Psoas muscle (tissue), 8 donors: ENCODE results near the gene TBC1D17. TPM values are rescaled to one million over a fixed set of nuclear protein-coding genes. Genes with fewer than 3 reads are reported as not detected.
A peak's percentile ranks its signal among the peaks of the same experiment; 100 is the strongest.

Experiments
- ATAC-seq, 4 donors: fragments of 200-7000 bp; cut with Tn5 transposase; one replicate each; pipeline ENCODE4 v1.9.1; 2020; ENCODE audit warnings: moderate library complexity in 3 of 4, mild to moderate bottlenecking in 2 of 4
- DNase-seq, 2 donors: peaks; one replicate each; pipeline ENCODE4 v3.0.0-alpha.2; 2020
- H3K27ac ChIP-seq: fragments of 200-600 bp; one replicate; pipeline ENCODE4 v1.8.0; 2022
- H3K27me3 ChIP-seq, 3 donors: fragments of 200-600 bp in 1 of 3; one replicate each; pipeline versions ENCODE4 v1.6.1 to v1.8.0; 2013 to 2022; ENCODE audit warnings: low read length in 2 of 3, mild to moderate bottlenecking in 2 of 3, moderate library complexity in 1 of 3; ENCODE audit not compliant: insufficient read depth in 3 of 3
- H3K36me3 ChIP-seq, 2 donors: fragments of 200-600 bp in 1 of 2; one replicate each; pipeline versions ENCODE4 v1.6.1 to v1.8.0; 2013 to 2022; ENCODE audit warnings: low read depth in 1 of 2, mild to moderate bottlenecking in 1 of 2, moderate library complexity in 1 of 2; ENCODE audit not compliant: insufficient read depth in 1 of 2
- H3K4me1 ChIP-seq: fragments of 200-600 bp; one replicate; pipeline ENCODE4 v1.8.0; 2022
- H3K4me3 ChIP-seq: fragments of 200-600 bp; one replicate; pipeline ENCODE4 v1.8.0; 2022; ENCODE audit warnings: mild to moderate bottlenecking
- H3K9me3 ChIP-seq: fragments of 200-600 bp; one replicate; pipeline ENCODE4 v1.8.0; 2022
- CTCF ChIP-seq: fragments of 200-600 bp; IDR thresholded peaks from one replicate; pipeline ENCODE4 v1.8.0; 2022; ENCODE audit warnings: antibody characterized with exemption
- WGBS, 3 donors: extraction: QIAGEN DNeasy Blood & Tissue Kit; methylation state at CpG; one replicate each; pipeline versions ENCODE4 v1.1.6 to v1.1.7; 2013; 5-methylcytosine and 5-hydroxymethylcytosine counted together
- intact Hi-C, 2 donors: fragments of 100-400 bp; cut with DNase I; formaldehyde crosslinking; loops; one replicate each; pipeline versions ENCODE4 v1.11.0 to v1.14.2; 2022
- polyA plus RNA-seq, 3 donors: library from polyadenylated mRNA; stranded (reverse); fragments of 200-250 nt; gene quantifications; one replicate each; pipeline ENCODE4 v1.2.3, GENCODE V29; 2013
- total RNA-seq, 4 donors: library from RNA; stranded (reverse); fragmentation: NEBNext Ultra II Directional in 2 of 4; extraction: Animal tissue kit (Norgen Biotek cat#: 25700) in 2 of 4; gene quantifications; one replicate each; pipeline versions ENCODE4 v1.2.1 to v1.2.4, GENCODE V29; 2021 to 2023
- donor health status: healthy with polysubstance abuse.
- donor health status: DM: no; HTN: no; CAD: no; lungs with moderate emphysema.
- donor health status: Bipolar disorder and iron deficiency.
- donor health status: healthy.
- donor health status: DM: yes; HTN: yes; CAD: no.
- donor health status: DM: no; HTN: no; CAD: no.
- donor health status: DM: no; HTN: no; CAD: no.
- donor health status: DM: yes; HTN: yes; CAD: no.

Gene TBC1D17
- total and polyA plus RNA-seq, 7 donors, result 36.3 to 107 (median 81.8) TPM

- 75 to 82% (median 80%) methylated on average over 5 of the region's 5 CpGs for WGBS, 3 donors
- H3K27me3 ChIP-seq, result no peaks in the 10 kb centered on the region
- peaks cover 12% of the 10 kb centered on the region for H3K4me1 ChIP-seq
- H3K9me3 ChIP-seq, result no peaks in the 10 kb centered on the region
- no peak overlapping the region for H3K4me3 ChIP-seq
- intact Hi-C loops, result no loop called here
- TF ChIP-seq CTCF, result no peak
- H3K36me3 ChIP-seq, result peaks cover 7 to 83% of the 10 kb centered on the region in 2 donors
- no peak overlapping the region for H3K27ac ChIP-seq
- DNase-seq, result no peak
- no peak for ATAC-seq
Measured at GRCh38 chr19:49857838-49858087, 19.7 kb upstream of the TBC1D17 start.

- H3K36me3 ChIP-seq, result peaks cover 7 to 86% of the 10 kb centered on the region in 2 donors
- no peak for TF ChIP-seq CTCF
- DNase-seq (peak; percentile 38 to 57), ATAC-seq (peak; percentile 7 to 14 (median 10))
- H3K27me3 ChIP-seq, result no peaks in the 10 kb centered on the region
- 75 to 83% (median 78%) methylated on average over 36 to 37 of the region's 37 CpGs for WGBS, 3 donors
- no peak overlapping the region for H3K4me3 ChIP-seq
- intact Hi-C loops, result no loop called here
- no peaks in the 10 kb centered on the region for H3K9me3 ChIP-seq
- peak overlapping the region; percentile 36 for H3K27ac ChIP-seq
- H3K4me1 ChIP-seq, result peaks cover 6% of the 10 kb centered on the region
Measured at GRCh38 chr19:49858088-49858985, 19.2 kb upstream of the TBC1D17 start.

GRCh38 chr19:49859682-49860335 is 17.7 kb upstream of the TBC1D17 start:
- no peak for TF ChIP-seq CTCF
- Histone ChIP-seq H3K27ac (no peak overlapping the region), H3K4me3 (no peak overlapping the region), H3K36me3 (peaks cover 7 to 93% of the 10 kb centered on the region in 2 donors), H3K27me3 (no peaks in the 10 kb centered on the region), H3K9me3 (no peaks in the 10 kb centered on the region), H3K4me1 (peaks cover 1% of the 10 kb centered on the region)
- DNase-seq (peak in 1 of 2 donors; percentile 56), ATAC-seq (no peak)
- intact Hi-C loops, result loop anchor here in 1 of 2 donors (1.0 kb wide), 1 partner anchor 19 kb away; no protein-coding TSS in a partner anchor
- 68 to 81% (median 74%) methylated on average over 21 to 22 of the region's 22 CpGs for WGBS, 3 donors

- ATAC-seq (peak in 1 of 4 donors; percentile 4), DNase-seq (no peak)
- Histone ChIP-seq H3K4me3 (no peak overlapping the region), H3K9me3 (no peaks in the 10 kb centered on the region), H3K36me3 (peaks cover 7 to 90% of the 10 kb centered on the region in 2 donors), H3K27me3 (no peaks in the 10 kb centered on the region), H3K4me1 (peaks cover 8% of the 10 kb centered on the region), H3K27ac (no peak overlapping the region)
- intact Hi-C loops, result loop anchor here in 1 of 2 donors (1.0 kb wide), 1 partner anchor 19 kb away; no protein-coding TSS in a partner anchor
- WGBS, 3 donors, result 71 to 73% (median 72%) methylated on average over 16 to 17 of the region's 17 CpGs
- no peak for TF ChIP-seq CTCF
Measured at GRCh38 chr19:49860336-49861102, 17.0 kb upstream of the TBC1D17 start.
